ENCODE data around the gene NAGPA. TPM values are rescaled to one million over a fixed set of nuclear protein-coding genes. Genes with fewer than 3 reads are reported as not detected.

The NAGPA gene
- polyA plus RNA-seq, 1 of the 3 experiments (the other 2 are of a cell fraction), result 16.5 TPM

DNA sequence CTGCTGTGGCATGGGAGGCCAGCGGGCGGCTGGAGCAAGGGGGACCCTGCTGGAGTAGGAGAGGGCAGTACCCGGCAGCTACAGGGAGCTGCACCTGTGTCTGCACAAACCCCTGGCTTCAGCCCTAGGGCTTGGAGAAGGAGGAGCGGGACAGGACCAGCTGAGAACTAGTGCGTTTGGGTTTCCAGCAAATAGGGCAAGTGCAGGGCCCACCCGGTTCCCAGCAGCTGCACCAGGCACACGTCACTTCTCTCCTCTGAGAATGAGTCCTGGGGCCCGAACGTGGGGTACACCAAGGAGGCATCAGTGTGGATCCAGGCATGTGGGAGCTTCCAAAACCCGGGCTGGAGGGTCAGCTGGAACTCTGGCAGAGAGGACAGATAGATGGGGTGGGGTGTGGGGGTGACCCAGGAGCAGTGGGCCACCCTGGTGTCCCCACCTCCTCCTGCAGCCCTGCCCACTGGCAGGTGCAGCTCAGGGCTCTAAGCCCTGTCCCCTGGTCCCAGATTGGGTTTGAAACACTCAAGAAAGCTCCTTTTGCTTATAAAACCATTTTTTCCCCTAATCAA, 26.4 kb upstream of the NAGPA start:
- CTCF ChIA-PET, result interaction anchor here (1.6 kb wide), 1 partner anchor 32 kb away, joined by 5 read pairs; no protein-coding TSS in a partner anchor

More for the DNA sequence above, 26.4 kb upstream of the NAGPA start:
- TF ChIP-seq, protein P1, sequence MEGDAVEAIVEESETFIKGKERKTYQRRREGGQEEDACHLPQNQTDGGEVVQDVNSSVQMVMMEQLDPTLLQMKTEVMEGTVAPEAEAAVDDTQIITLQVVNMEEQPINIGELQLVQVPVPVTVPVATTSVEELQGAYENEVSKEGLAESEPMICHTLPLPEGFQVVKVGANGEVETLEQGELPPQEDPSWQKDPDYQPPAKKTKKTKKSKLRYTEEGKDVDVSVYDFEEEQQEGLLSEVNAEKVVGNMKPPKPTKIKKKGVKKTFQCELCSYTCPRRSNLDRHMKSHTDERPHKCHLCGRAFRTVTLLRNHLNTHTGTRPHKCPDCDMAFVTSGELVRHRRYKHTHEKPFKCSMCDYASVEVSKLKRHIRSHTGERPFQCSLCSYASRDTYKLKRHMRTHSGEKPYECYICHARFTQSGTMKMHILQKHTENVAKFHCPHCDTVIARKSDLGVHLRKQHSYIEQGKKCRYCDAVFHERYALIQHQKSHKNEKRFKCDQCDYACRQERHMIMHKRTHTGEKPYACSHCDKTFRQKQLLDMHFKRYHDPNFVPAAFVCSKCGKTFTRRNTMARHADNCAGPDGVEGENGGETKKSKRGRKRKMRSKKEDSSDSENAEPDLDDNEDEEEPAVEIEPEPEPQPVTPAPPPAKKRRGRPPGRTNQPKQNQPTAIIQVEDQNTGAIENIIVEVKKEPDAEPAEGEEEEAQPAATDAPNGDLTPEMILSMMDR (IDR thresholded peaks at IDR 0.05), result no peak
- TF ChIP-seq, protein P2, sequence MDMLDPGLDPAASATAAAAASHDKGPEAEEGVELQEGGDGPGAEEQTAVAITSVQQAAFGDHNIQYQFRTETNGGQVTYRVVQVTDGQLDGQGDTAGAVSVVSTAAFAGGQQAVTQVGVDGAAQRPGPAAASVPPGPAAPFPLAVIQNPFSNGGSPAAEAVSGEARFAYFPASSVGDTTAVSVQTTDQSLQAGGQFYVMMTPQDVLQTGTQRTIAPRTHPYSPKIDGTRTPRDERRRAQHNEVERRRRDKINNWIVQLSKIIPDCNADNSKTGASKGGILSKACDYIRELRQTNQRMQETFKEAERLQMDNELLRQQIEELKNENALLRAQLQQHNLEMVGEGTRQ (IDR thresholded peaks at IDR 0.05; ENCODE audit: borderline replicate concordance, low read depth, low read length), result no peak
- TF ChIP-seq MEF2A (IDR thresholded peaks at IDR 0.05; ENCODE audit: borderline replicate concordance, low read depth), result no peak
- TF ChIP-seq RCOR1 (IDR thresholded peaks at IDR 0.05; ENCODE audit: low read length), result no peak
- no peak for TF ChIP-seq CHD2 (IDR thresholded peaks at IDR 0.05; ENCODE audit: low read length, partially characterized antibody)
- no peak for TF ChIP-seq GABPA (IDR thresholded peaks at IDR 0.05; ENCODE audit: low read depth)
- TF ChIP-seq RFX5 (IDR thresholded peaks at IDR 0.05; ENCODE audit: low read length), result no peak
- no peak for TF ChIP-seq YY1 (IDR thresholded peaks at IDR 0.05; ENCODE audit: low read depth)
- no peak for TF ChIP-seq FOXM1 (IDR thresholded peaks at IDR 0.05; ENCODE audit: low read depth)
- TF ChIP-seq RXRA (IDR thresholded peaks at IDR 0.05; ENCODE audit: borderline replicate concordance, low read depth), result no peak
- TF ChIP-seq FOXJ3 (CRISPR knock-in tag; IDR thresholded peaks at IDR 0.05), result no peak
- TF ChIP-seq JUND (IDR thresholded peaks at IDR 0.05), result no peak
- TF ChIP-seq, protein P3, sequence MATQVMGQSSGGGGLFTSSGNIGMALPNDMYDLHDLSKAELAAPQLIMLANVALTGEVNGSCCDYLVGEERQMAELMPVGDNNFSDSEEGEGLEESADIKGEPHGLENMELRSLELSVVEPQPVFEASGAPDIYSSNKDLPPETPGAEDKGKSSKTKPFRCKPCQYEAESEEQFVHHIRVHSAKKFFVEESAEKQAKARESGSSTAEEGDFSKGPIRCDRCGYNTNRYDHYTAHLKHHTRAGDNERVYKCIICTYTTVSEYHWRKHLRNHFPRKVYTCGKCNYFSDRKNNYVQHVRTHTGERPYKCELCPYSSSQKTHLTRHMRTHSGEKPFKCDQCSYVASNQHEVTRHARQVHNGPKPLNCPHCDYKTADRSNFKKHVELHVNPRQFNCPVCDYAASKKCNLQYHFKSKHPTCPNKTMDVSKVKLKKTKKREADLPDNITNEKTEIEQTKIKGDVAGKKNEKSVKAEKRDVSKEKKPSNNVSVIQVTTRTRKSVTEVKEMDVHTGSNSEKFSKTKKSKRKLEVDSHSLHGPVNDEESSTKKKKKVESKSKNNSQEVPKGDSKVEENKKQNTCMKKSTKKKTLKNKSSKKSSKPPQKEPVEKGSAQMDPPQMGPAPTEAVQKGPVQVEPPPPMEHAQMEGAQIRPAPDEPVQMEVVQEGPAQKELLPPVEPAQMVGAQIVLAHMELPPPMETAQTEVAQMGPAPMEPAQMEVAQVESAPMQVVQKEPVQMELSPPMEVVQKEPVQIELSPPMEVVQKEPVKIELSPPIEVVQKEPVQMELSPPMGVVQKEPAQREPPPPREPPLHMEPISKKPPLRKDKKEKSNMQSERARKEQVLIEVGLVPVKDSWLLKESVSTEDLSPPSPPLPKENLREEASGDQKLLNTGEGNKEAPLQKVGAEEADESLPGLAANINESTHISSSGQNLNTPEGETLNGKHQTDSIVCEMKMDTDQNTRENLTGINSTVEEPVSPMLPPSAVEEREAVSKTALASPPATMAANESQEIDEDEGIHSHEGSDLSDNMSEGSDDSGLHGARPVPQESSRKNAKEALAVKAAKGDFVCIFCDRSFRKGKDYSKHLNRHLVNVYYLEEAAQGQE (IDR thresholded peaks at IDR 0.05; ENCODE audit: low read depth, low read length), result no peak
- no peak for TF ChIP-seq TCF12 (IDR thresholded peaks at IDR 0.05)
- TF ChIP-seq, protein P4, sequence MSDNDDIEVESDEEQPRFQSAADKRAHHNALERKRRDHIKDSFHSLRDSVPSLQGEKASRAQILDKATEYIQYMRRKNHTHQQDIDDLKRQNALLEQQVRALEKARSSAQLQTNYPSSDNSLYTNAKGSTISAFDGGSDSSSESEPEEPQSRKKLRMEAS (IDR thresholded peaks at IDR 0.05; ENCODE audit: low read depth), result no peak
- TF ChIP-seq EP300 (IDR thresholded peaks at IDR 0.05; ENCODE audit: borderline replicate concordance in 1 of 2, low read depth in 1 of 2, low read length in 1 of 2), result no peak
- DNase-seq, result no peak
- Histone ChIP-seq H3K79me2 (ENCODE audit: insufficient read depth) (no peaks in the 10 kb centered on the region), H3K4me2 (no peak overlapping the region), H3K4me1 (ENCODE audit: control insufficient read depth in 1 of 2, insufficient read depth in 2 of 2, low read depth in 1 of 2, low read length in 1 of 2) (no peaks in the 10 kb centered on the region), H3K9me2 (no peaks in the 10 kb centered on the region), H3K4me3 (ENCODE audit: low read depth in 2 of 2, low read length in 1 of 2) (no peak overlapping the region), H4K20me1 (ENCODE audit: insufficient read depth) (no peaks in the 10 kb centered on the region), H3K27me3 (ENCODE audit: insufficient read depth) (peaks cover 32% of the 10 kb centered on the region), H2AFZ (ENCODE audit: low read depth) (no peak overlapping the region), H3K9ac (no peak overlapping the region), H3K27ac (ENCODE audit: low read depth in 2 of 2, low read length in 1 of 2) (no peak overlapping the region), H3K9me3 (no peaks in the 10 kb centered on the region), H3F3A (replicated peaks; ENCODE audit: insufficient read depth) (no peaks in the 10 kb centered on the region), H3K36me3 (replicated peaks in 1 of 2; ENCODE audit: control insufficient read depth in 1 of 2, insufficient read depth in 2 of 2, low read length in 1 of 2) (no peaks in the 10 kb centered on the region)
- POLR2A ChIA-PET, result no interaction called here
- 66% methylated on average over 9 of the region's 10 CpGs for WGBS (ENCODE audit: low lambda C conversion rate)

All from SK-N-SH (cell line).